ENCODE measurements around the gene PPP1CB. TPM values are rescaled to one million over a fixed set of nuclear protein-coding genes. Genes with fewer than 3 reads are reported as not detected.
A peak's percentile ranks its signal among the peaks of the same experiment; 100 is the strongest.

PPP1CB gene
- polyA plus RNA-seq, 1 experiment, result 159 TPM

GRCh38 chr2:28707592-28707991 is 44.0 kb upstream of the PPP1CB start:
- peaks cover 3% of the 10 kb centered on the region for H3K9me3 ChIP-seq (ENCODE audit: control insufficient read depth, insufficient read depth, low read length)
- POLR2A ChIA-PET, result no interaction called here
- H3K4me3 ChIP-seq (ENCODE audit: low read depth, low read length), result no peak overlapping the region
- no peaks in the 10 kb centered on the region for H3K27me3 ChIP-seq (ENCODE audit: control insufficient read depth, insufficient read depth, low read length)
- CTCF ChIA-PET, result no interaction called here
- no peak for DNase-seq (ENCODE audit: low read depth, low spot score)
- H3K27ac ChIP-seq (ENCODE audit: low read depth, low read length), result no peak overlapping the region
- no peak for TF ChIP-seq CTCF (IDR thresholded peaks at IDR 0.05; ENCODE audit: low read depth, low read length)

- TF ChIP-seq CTCF (IDR thresholded peaks at IDR 0.05; ENCODE audit: low read depth, low read length), result no peak
These were observed 42.5 kb upstream of the PPP1CB start for GRCh38 chr2:28709101-28709500.

GRCh38 chr2:28710545-28710944 is 41.1 kb upstream of the PPP1CB start:
- no peak for DNase-seq (ENCODE audit: low read depth, low spot score)
- H3K27ac ChIP-seq (ENCODE audit: low read depth, low read length), result no peak overlapping the region
- H3K27me3 ChIP-seq (ENCODE audit: control insufficient read depth, insufficient read depth, low read length), result no peaks in the 10 kb centered on the region
- ChIA-PET CTCF (no interaction called here), POLR2A (no interaction called here)
- H3K9me3 ChIP-seq (ENCODE audit: control insufficient read depth, insufficient read depth, low read length), result peaks cover 3% of the 10 kb centered on the region
- no peak overlapping the region for H3K4me3 ChIP-seq (ENCODE audit: low read depth, low read length)
- TF ChIP-seq CTCF (IDR thresholded peaks at IDR 0.05; ENCODE audit: low read depth, low read length), result no peak

More at GRCh38 chr2:28709101-28709500, 42.5 kb upstream of the PPP1CB start:
- Histone ChIP-seq H3K9me3 (ENCODE audit: control insufficient read depth, insufficient read depth, low read length) (peaks cover 3% of the 10 kb centered on the region), H3K4me3 (ENCODE audit: low read depth, low read length) (no peak overlapping the region), H3K27me3 (ENCODE audit: control insufficient read depth, insufficient read depth, low read length) (no peaks in the 10 kb centered on the region), H3K27ac (ENCODE audit: low read depth, low read length) (no peak overlapping the region)
- DNase-seq (ENCODE audit: low read depth, low spot score), result no peak
- ChIA-PET POLR2A (interaction anchor here (0.6 kb wide), 1 partner anchor 116 kb away, joined by 4 read pairs; no protein-coding TSS in a partner anchor), CTCF (interaction anchor here (0.5 to 0.8 kb wide), 2 partner anchors 24 to 115 kb away, joined by 3 to 7 read pairs; no protein-coding TSS in a partner anchor)

GRCh38 chr2:28713577-28714298 is 37.9 kb upstream of the PPP1CB start:
- Histone ChIP-seq H3K4me3 (ENCODE audit: low read depth, low read length) (no peak overlapping the region), H3K27ac (ENCODE audit: low read depth, low read length) (no peak overlapping the region), H3K9me3 (ENCODE audit: control insufficient read depth, insufficient read depth, low read length) (no peaks in the 10 kb centered on the region; the same call in 1 of the 2 replicates), H3K27me3 (ENCODE audit: control insufficient read depth, insufficient read depth, low read length) (no peaks in the 10 kb centered on the region)
- no peak for DNase-seq (ENCODE audit: low read depth, low spot score)
- ChIA-PET CTCF (no interaction called here), POLR2A (interaction anchor here (0.6 to 1.7 kb wide), 3 partner anchors 25 to 49 kb away, joined by 3 to 6 read pairs (median 4); partner anchors contain the start of gene PPP1CB)
- TF ChIP-seq CTCF (IDR thresholded peaks at IDR 0.05; ENCODE audit: low read depth, low read length), result no peak

- no peaks in the 10 kb centered on the region for H3K27me3 ChIP-seq (ENCODE audit: control insufficient read depth, insufficient read depth, low read length)
- H3K27ac ChIP-seq (ENCODE audit: low read depth, low read length), result peak overlapping the region; percentile 22
- H3K9me3 ChIP-seq (ENCODE audit: control insufficient read depth, insufficient read depth, low read length), result no peaks in the 10 kb centered on the region; the same call in 1 of the 2 replicates
- POLR2A ChIA-PET, result interaction anchor here (0.6 to 1.8 kb wide), 4 partner anchors 35 to 106 kb away, joined by 3 to 8 read pairs (median 4); partner anchors contain the start of gene PPP1CB
- DNase-seq (ENCODE audit: low read depth, low spot score), result peak; percentile 80
- CTCF ChIA-PET, result no interaction called here
- TF ChIP-seq CTCF (IDR thresholded peaks at IDR 0.05; ENCODE audit: low read depth, low read length), result no peak
- H3K4me3 ChIP-seq (ENCODE audit: low read depth, low read length), result peak overlapping the region; percentile 25; the same call in 1 of the 2 replicates
These were observed 35.3 kb upstream of the PPP1CB start for GRCh38 chr2:28716265-28716865.
